GM12878 (cell line): Measurements from ENCODE around the gene GINM1.

Source experiments
- CEBPB ChIP-seq, 2 experiments: fragments of 150-350 bp in 1 of 2; IDR thresholded peaks; 2 replicates each; pipeline ENCODE4 v1.6.1; 2012 to 2014; ENCODE audit warnings: low read depth in 2 of 2, low read length in 2 of 2, borderline replicate concordance in 1 of 2, inconsistent platforms in 1 of 2
- EED ChIP-seq: sonication (generic); IDR thresholded peaks from 2 replicates; pipeline ENCODE4 v1.6.1; 2016; ENCODE audit warnings: antibody characterized with exemption, low read depth
- EZH2 ChIP-seq: IDR thresholded peaks from 2 replicates; pipeline ENCODE4 v1.6.1; 2012; ENCODE audit warnings: low read depth, mild to moderate bottlenecking, control low read depth, inconsistent platforms, low read length, borderline replicate concordance; ENCODE audit not compliant: control insufficient read depth
- RAD51 ChIP-seq: fragments of 450-650 bp; IDR thresholded peaks from 2 replicates; pipeline ENCODE4 v1.6.1; 2016; ENCODE audit warnings: moderate library complexity, mild to moderate bottlenecking, inconsistent platforms
- TAF1 ChIP-seq: IDR thresholded peaks from 2 replicates; pipeline ENCODE4 v1.6.1; 2011; ENCODE audit warnings: mild to moderate bottlenecking, low read depth, low read length, borderline replicate concordance
- YY1 ChIP-seq: IDR thresholded peaks from 2 replicates; pipeline ENCODE4 v1.6.1; 2011; ENCODE audit warnings: low read depth, mild to moderate bottlenecking, low read length
- ZNF274 ChIP-seq: IDR thresholded peaks from one replicate; pipeline ENCODE4 v1.8.0; 2011; ENCODE audit not compliant: insufficient read length, insufficient read depth
- TF ChIP-seq, protein P1 (sequence below), 3 experiments: IDR thresholded peaks in 2 of 3; conservative IDR thresholded peaks in 1 of 3; 2 replicates each; pipeline ENCODE4 v1.5.1; 2011; ENCODE audit warnings: low read depth in 3 of 3, low read length in 3 of 3, mild to moderate bottlenecking in 3 of 3, control low read depth in 2 of 3, moderate library complexity in 2 of 3, inconsistent platforms in 1 of 3, mixed read lengths in 1 of 3; ENCODE audit not compliant: control insufficient read depth in 2 of 3, insufficient read depth in 1 of 3; ENCODE audit errors: extremely low read depth in 1 of 3
- TF ChIP-seq, protein P2 (sequence below): IDR thresholded peaks from 2 replicates; pipeline ENCODE4 v1.6.1; 2012; ENCODE audit warnings: low read length, inconsistent platforms
- TF ChIP-seq, protein P3 (sequence below): IDR thresholded peaks from 2 replicates; pipeline ENCODE4 v1.6.1; 2012; ENCODE audit warnings: low read depth, low read length, improper control_type of control experiment
- TF ChIP-seq, protein P4 (sequence below): IDR thresholded peaks from 2 replicates; pipeline ENCODE4 v1.6.1; 2012; ENCODE audit warnings: low read depth, low read length, improper control_type of control experiment

DNA sequence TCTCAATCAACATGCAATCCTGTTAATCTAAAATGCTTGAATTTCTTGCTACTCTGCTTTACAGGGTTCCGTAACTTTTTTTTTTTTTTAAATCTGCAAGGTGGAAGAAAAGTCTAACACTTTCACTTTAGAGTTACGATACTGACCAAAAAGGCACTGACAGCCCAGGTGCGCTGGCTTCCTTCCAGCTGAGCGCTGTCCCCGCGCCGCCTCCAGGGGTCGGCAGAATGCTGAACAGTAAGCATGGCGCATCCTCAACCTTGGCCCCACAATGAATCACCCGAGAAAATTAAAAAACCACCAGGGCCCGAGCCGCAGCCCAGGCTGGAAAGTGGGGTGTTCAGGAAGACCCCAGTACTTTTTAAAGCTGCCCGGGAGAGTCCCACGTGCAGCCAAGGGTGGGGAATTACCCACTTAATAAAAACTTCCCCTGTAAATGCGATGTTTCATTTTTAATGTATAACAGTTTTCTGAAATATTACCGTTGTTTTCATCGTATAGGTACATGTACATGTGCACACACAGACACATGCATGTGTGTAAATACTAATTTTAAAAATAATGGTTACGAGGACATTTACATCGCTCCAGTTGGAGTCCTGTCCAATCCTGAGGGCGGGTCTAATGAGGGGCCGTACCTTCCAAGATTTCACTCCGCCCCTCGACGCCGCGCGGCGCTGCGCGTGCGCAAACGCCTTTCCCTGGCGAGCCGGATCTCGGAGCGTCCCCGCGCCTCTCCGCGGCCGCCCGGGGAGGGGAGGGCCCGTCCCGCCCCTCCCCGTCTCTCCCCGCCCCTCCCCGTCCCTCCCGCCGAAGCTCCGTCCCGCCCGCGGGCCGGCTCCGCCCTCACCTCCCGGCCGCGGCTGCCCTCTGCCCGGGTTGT is at the start of gene GINM1:
- peak; percentile 31; the same call in 1 of the 2 replicates for TF ChIP-seq RAD51
- TF ChIP-seq CEBPB (IDR thresholded peaks at IDR 0.05; ENCODE audit: borderline replicate concordance in 1 of 2, low read depth in 2 of 2, low read length in 2 of 2): no peak
- TF ChIP-seq, protein P1, sequence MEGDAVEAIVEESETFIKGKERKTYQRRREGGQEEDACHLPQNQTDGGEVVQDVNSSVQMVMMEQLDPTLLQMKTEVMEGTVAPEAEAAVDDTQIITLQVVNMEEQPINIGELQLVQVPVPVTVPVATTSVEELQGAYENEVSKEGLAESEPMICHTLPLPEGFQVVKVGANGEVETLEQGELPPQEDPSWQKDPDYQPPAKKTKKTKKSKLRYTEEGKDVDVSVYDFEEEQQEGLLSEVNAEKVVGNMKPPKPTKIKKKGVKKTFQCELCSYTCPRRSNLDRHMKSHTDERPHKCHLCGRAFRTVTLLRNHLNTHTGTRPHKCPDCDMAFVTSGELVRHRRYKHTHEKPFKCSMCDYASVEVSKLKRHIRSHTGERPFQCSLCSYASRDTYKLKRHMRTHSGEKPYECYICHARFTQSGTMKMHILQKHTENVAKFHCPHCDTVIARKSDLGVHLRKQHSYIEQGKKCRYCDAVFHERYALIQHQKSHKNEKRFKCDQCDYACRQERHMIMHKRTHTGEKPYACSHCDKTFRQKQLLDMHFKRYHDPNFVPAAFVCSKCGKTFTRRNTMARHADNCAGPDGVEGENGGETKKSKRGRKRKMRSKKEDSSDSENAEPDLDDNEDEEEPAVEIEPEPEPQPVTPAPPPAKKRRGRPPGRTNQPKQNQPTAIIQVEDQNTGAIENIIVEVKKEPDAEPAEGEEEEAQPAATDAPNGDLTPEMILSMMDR (IDR thresholded peaks at IDR 0.05 in 2 of 3, conservative IDR thresholded peaks at IDR 0.05 in 1 of 3; ENCODE audit: control insufficient read depth in 2 of 3, extremely low read depth in 1 of 3, insufficient read depth in 1 of 3, low read depth in 3 of 3, low read length in 3 of 3): peak; percentile 85 to 91 (median 91)
- TF ChIP-seq TAF1: no peak
- TF ChIP-seq YY1: peak; percentile 90
- no peak for TF ChIP-seq EED
- TF ChIP-seq, protein P2, sequence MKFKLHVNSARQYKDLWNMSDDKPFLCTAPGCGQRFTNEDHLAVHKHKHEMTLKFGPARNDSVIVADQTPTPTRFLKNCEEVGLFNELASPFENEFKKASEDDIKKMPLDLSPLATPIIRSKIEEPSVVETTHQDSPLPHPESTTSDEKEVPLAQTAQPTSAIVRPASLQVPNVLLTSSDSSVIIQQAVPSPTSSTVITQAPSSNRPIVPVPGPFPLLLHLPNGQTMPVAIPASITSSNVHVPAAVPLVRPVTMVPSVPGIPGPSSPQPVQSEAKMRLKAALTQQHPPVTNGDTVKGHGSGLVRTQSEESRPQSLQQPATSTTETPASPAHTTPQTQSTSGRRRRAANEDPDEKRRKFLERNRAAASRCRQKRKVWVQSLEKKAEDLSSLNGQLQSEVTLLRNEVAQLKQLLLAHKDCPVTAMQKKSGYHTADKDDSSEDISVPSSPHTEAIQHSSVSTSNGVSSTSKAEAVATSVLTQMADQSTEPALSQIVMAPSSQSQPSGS: 0 out of 2 replicates have a peak, but pooled peaks have one; percentile 25
- TF ChIP-seq EZH2: no peak
- no peak for TF ChIP-seq ZNF274
- TF ChIP-seq, protein P3, sequence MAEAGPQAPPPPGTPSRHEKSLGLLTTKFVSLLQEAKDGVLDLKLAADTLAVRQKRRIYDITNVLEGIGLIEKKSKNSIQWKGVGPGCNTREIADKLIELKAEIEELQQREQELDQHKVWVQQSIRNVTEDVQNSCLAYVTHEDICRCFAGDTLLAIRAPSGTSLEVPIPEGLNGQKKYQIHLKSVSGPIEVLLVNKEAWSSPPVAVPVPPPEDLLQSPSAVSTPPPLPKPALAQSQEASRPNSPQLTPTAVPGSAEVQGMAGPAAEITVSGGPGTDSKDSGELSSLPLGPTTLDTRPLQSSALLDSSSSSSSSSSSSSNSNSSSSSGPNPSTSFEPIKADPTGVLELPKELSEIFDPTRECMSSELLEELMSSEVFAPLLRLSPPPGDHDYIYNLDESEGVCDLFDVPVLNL: no peak; the same call in 1 of the 2 replicates
- TF ChIP-seq, protein P4, sequence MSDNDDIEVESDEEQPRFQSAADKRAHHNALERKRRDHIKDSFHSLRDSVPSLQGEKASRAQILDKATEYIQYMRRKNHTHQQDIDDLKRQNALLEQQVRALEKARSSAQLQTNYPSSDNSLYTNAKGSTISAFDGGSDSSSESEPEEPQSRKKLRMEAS: peak; percentile 81
